PFSK-1 (cell line): Measurements from ENCODE around the gene NEU1.

Experiments used
- FOXP2 ChIP-seq: optimal IDR thresholded peaks from 2 replicates; pipeline ENCODE3; 2011; ENCODE audit warnings: borderline replicate concordance, control low read depth, inconsistent platforms; ENCODE audit not compliant: insufficient read depth; ENCODE audit errors: extremely low read length, extremely low read depth
- POLR2AphosphoS5 ChIP-seq: IDR thresholded peaks from 2 replicates; pipeline ENCODE4 v1.6.1; 2012; ENCODE audit warnings: low read depth, mild to moderate bottlenecking, control low read depth, low read length, moderate library complexity
- SIN3A ChIP-seq: IDR thresholded peaks from 2 replicates; pipeline ENCODE4 v1.6.1; 2012; ENCODE audit warnings: mild to moderate bottlenecking, low read length, moderate library complexity, borderline replicate concordance; ENCODE audit not compliant: insufficient read depth
- TAF1 ChIP-seq: IDR thresholded peaks from 2 replicates; pipeline ENCODE4 v1.6.1; 2012; ENCODE audit warnings: low read length, control low read depth, borderline replicate concordance; ENCODE audit not compliant: insufficient read depth
- TF ChIP-seq, protein P1 (sequence below), 2 experiments: IDR thresholded peaks; 2 replicates each; pipeline versions ENCODE4 v1.6.1 to v1.8.0; 2011 to 2012; ENCODE audit warnings: low read depth in 2 of 2, low read length in 2 of 2, control low read depth in 1 of 2, inconsistent platforms in 1 of 2, mild to moderate bottlenecking in 1 of 2, moderate library complexity in 1 of 2; ENCODE audit not compliant: insufficient read depth in 1 of 2

The NEU1 gene

GRCh38 chr6:31896493-31896855 lies 33.9 kb upstream of the NEU1 start:
- TF ChIP-seq, protein P1, sequence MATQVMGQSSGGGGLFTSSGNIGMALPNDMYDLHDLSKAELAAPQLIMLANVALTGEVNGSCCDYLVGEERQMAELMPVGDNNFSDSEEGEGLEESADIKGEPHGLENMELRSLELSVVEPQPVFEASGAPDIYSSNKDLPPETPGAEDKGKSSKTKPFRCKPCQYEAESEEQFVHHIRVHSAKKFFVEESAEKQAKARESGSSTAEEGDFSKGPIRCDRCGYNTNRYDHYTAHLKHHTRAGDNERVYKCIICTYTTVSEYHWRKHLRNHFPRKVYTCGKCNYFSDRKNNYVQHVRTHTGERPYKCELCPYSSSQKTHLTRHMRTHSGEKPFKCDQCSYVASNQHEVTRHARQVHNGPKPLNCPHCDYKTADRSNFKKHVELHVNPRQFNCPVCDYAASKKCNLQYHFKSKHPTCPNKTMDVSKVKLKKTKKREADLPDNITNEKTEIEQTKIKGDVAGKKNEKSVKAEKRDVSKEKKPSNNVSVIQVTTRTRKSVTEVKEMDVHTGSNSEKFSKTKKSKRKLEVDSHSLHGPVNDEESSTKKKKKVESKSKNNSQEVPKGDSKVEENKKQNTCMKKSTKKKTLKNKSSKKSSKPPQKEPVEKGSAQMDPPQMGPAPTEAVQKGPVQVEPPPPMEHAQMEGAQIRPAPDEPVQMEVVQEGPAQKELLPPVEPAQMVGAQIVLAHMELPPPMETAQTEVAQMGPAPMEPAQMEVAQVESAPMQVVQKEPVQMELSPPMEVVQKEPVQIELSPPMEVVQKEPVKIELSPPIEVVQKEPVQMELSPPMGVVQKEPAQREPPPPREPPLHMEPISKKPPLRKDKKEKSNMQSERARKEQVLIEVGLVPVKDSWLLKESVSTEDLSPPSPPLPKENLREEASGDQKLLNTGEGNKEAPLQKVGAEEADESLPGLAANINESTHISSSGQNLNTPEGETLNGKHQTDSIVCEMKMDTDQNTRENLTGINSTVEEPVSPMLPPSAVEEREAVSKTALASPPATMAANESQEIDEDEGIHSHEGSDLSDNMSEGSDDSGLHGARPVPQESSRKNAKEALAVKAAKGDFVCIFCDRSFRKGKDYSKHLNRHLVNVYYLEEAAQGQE (IDR thresholded peaks at IDR 0.05; ENCODE audit: insufficient read depth in 1 of 2, low read depth in 2 of 2, low read length in 2 of 2): no peak
- TF ChIP-seq POLR2AphosphoS5 (no peak), FOXP2 (no peak), TAF1 (no peak), SIN3A (no peak)

DNA sequence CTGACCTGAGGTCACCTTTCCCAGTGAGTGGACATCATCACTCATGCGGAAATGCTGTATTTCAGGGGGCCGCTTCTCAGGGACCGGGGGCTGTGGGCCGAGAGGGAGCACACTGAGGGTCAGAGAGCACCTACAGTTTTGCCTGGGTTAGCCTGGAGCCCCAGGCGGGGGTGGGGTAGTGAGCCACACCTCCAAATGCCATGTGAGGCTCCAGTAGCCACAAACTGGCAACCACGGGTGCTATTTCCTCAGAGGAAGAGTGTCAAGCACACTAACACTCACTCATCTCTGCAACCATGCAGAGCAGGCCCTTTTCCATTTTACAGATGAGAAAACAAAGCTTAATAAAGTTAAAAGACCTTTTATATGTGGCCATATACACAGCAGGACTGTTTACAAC lies 30.2 kb upstream of the NEU1 start:
- TF ChIP-seq TAF1 (no peak), POLR2AphosphoS5 (no peak)
- TF ChIP-seq, protein P1 (IDR thresholded peaks at IDR 0.05; ENCODE audit: insufficient read depth in 1 of 2, low read depth in 2 of 2, low read length in 2 of 2): no peak

DNA sequence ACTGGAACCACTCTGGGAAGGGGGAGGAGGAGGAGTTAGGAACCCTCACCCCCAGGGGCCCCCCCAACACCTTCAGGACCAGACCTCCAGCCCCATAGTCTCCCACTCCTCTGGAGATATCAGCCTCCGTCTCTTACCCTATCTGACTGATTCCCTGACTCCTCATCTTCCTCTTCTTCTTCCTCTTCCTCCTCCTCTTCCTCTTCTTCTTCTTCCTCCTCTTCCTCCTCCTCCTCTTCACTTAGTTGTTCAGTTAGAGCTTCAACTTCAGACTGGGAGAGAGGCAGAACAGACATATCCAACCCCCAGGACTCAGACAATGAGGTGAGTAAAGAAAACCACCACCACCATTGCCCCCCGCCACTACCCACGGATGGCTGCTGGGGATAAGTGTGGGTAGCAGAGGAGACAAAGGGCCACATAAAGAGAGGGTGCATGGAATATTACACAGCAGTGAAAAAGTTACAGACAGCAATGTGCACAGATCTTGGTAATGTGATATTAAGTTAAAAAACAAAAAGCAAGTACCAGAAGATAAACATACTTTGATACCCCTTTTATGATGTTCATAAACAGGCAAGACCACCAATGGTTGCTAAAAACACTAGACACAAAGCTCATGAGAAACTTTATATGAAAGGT lies 26.8 kb upstream of the NEU1 start:
- no peak for TF ChIP-seq SIN3A
- TF ChIP-seq POLR2AphosphoS5: no peak
- no peak for TF ChIP-seq FOXP2
- TF ChIP-seq TAF1: no peak
- TF ChIP-seq, protein P1 (IDR thresholded peaks at IDR 0.05; ENCODE audit: insufficient read depth in 1 of 2, low read depth in 2 of 2, low read length in 2 of 2): no peak

DNA sequence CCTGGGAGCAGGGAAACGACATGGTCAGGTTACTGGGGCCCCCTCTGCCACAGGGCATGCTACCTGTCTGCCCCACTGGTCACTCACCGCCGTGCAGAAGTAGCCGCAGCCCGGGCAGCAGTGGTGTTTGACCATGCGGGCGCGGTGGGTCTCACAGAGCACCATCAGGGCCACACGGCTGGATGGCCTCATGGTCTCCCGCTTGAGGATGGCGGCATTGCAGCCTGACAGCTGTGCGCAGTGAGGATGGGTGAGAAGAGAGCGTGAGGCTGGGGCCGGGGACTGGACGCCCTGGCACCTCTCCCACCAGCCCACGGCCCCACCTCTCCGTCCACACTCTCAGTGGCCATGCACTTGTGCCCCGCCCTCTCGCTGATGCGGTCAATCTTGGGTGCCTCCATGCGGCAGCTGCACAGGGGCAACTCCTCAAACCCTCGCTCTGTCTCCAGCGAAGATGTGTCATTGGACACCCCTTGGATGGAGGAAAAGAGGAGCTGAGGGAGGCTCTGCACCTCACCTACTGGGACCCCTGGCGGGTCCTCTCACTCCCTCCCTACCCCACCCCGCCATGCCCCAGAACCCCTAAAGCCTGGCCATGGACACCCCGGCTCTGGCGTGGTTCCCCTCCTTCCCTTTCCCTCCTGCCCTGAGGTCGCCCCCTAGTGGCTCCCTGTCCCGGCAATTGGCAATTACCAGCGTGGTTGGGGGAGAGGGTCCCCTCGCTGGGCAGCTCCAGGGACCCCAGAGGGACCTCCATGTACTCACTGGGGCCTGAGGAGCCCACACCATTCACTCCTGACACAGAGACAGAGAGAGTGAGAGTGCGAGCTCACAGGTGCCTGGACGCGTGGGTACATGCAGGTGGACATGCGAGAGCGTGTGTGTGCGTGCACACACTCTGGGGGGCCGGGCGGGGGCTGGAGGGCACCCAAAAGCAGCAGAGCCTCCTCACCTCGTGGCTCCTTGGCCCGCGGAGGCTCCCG lies 25.9 kb upstream of the NEU1 start:
- TF ChIP-seq TAF1: no peak
- no peak for TF ChIP-seq FOXP2
- TF ChIP-seq SIN3A: no peak
- TF ChIP-seq, protein P1 (IDR thresholded peaks at IDR 0.05; ENCODE audit: insufficient read depth in 1 of 2, low read depth in 2 of 2, low read length in 2 of 2): no peak
- no peak for TF ChIP-seq POLR2AphosphoS5
